ENCODE results near the gene CYBC1. TPM values are rescaled to one million over a fixed set of nuclear protein-coding genes. Genes with fewer than 3 reads are reported as not detected.

CYBC1 gene
- total RNA-seq, 1 experiment from 2014 or later = 71.7 TPM

DNA sequence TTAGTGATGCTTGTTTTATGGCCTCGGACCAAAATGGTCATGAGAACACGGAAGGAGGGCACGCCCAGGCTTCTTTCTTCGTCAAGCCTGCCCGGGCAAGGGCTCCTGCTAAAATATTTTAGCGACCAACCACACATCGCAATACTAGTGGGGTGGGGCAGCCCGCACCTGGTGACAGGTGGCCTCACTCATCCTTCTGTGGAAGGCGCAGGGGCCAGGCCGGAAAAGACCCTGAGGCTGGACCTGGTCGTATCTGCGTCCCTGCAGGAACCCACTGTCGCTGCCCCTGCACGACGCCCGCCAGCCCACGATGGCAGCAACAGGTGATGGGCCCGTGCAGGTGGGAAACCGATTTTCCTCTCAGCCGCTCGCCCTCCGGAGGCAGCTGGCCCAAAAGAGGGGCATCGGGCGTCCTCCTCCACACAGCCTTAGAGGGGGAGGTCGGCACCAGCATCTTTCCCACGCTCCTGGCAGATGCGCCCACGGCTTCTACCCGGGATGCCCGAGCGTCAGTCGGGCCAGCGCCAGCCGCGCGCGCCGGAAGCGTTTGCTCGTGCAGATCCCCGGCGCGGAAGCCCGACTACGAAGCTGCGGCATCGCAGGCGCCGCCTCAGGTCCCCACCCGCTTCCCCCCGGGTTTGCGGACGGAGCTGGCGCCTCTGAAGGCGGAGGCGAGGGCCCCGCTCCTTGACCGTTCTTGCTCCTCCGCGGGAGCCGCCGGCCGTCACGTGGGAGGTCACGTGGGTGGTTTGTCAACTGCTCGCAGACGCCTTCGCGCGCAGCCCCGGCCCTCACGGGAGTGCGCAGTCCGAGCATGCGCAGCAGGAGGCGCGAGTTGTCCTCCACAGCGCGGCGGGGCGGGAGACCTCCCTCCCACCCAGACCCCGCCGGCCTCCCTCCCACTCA is 46.2 kb upstream of the CYBC1 start (continued):
- TF ChIP-seq USF2 (CRISPR knock-in tag; IDR thresholded peaks at IDR 0.05) = peak; percentile 98
- peak; percentile 94; the same call in 1 of the 2 replicates for TF ChIP-seq TP53 (CRISPR knock-in tag; IDR thresholded peaks at IDR 0.05)
- TF ChIP-seq TEAD1 (CRISPR knock-in tag; IDR thresholded peaks at IDR 0.05) = peak; percentile 95; the same call in 1 of the 2 replicates
- peak; percentile 55; the same call in 1 of the 2 replicates for TF ChIP-seq ZNF263 (CRISPR knock-in tag; IDR thresholded peaks at IDR 0.05; ENCODE audit: low read depth)
- TF ChIP-seq, protein P1, sequence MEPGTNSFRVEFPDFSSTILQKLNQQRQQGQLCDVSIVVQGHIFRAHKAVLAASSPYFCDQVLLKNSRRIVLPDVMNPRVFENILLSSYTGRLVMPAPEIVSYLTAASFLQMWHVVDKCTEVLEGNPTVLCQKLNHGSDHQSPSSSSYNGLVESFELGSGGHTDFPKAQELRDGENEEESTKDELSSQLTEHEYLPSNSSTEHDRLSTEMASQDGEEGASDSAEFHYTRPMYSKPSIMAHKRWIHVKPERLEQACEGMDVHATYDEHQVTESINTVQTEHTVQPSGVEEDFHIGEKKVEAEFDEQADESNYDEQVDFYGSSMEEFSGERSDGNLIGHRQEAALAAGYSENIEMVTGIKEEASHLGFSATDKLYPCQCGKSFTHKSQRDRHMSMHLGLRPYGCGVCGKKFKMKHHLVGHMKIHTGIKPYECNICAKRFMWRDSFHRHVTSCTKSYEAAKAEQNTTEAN (CRISPR knock-in tag; IDR thresholded peaks at IDR 0.05) = peak; percentile 87; the same call in 1 of the 2 replicates
- no peak for TF ChIP-seq CDX4 (CRISPR knock-in tag; IDR thresholded peaks at IDR 0.05; ENCODE audit: borderline replicate concordance)
- TF ChIP-seq ESRRA (CRISPR knock-in tag; IDR thresholded peaks at IDR 0.05; ENCODE audit: borderline replicate concordance) = peak; percentile 80; the same call in 1 of the 2 replicates
- peak; percentile 66; the same call in 1 of the 2 replicates for TF ChIP-seq TEAD4 (CRISPR knock-in tag; IDR thresholded peaks at IDR 0.05)
- TF ChIP-seq, protein P2, sequence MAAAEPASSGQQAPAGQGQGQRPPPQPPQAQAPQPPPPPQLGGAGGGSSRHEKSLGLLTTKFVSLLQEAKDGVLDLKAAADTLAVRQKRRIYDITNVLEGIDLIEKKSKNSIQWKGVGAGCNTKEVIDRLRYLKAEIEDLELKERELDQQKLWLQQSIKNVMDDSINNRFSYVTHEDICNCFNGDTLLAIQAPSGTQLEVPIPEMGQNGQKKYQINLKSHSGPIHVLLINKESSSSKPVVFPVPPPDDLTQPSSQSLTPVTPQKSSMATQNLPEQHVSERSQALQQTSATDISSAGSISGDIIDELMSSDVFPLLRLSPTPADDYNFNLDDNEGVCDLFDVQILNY (CRISPR knock-in tag; IDR thresholded peaks at IDR 0.05) = peak; percentile 96; the same call in 1 of the 2 replicates
- peak; percentile 68; the same call in 1 of the 2 replicates for TF ChIP-seq IRF2 (CRISPR knock-in tag; IDR thresholded peaks at IDR 0.05; ENCODE audit: borderline replicate concordance, low read depth)
- TF ChIP-seq, protein P3, sequence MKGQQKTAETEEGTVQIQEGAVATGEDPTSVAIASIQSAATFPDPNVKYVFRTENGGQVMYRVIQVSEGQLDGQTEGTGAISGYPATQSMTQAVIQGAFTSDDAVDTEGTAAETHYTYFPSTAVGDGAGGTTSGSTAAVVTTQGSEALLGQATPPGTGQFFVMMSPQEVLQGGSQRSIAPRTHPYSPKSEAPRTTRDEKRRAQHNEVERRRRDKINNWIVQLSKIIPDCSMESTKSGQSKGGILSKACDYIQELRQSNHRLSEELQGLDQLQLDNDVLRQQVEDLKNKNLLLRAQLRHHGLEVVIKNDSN (CRISPR knock-in tag; IDR thresholded peaks at IDR 0.05) = peak; percentile 99
- peak; percentile 34; the same call in 1 of the 2 replicates for TF ChIP-seq NFYB (CRISPR knock-in tag; conservative IDR thresholded peaks at IDR 0.05; ENCODE audit: low read depth)
- TF ChIP-seq CREM (CRISPR knock-in tag; IDR thresholded peaks at IDR 0.05) = peak; percentile 61; the same call in 1 of the 2 replicates
- no peak for TF ChIP-seq ZNF416 (CRISPR knock-in tag; IDR thresholded peaks at IDR 0.05)
- TF ChIP-seq MYBL2 (CRISPR knock-in tag; IDR thresholded peaks at IDR 0.05) = peak; percentile 81; the same call in 1 of the 2 replicates
- TF ChIP-seq FOXP1 (CRISPR knock-in tag; IDR thresholded peaks at IDR 0.05; ENCODE audit: borderline replicate concordance) = peak; percentile 79
- peak; percentile 88 for TF ChIP-seq HMGXB4 (CRISPR knock-in tag; IDR thresholded peaks at IDR 0.05)
- TF ChIP-seq SMAD3 (CRISPR knock-in tag; IDR thresholded peaks at IDR 0.05; ENCODE audit: borderline replicate concordance) = no peak
- TF ChIP-seq ERG (CRISPR knock-in tag; IDR thresholded peaks at IDR 0.05) = no peak
- peak; percentile 91; the same call in 1 of the 2 replicates for TF ChIP-seq CBFB (CRISPR knock-in tag; IDR thresholded peaks at IDR 0.05; ENCODE audit: low read depth)
- TF ChIP-seq ATF6 (CRISPR knock-in tag; IDR thresholded peaks at IDR 0.05) = no peak
- peak; percentile 95 for TF ChIP-seq FOXP4 (CRISPR knock-in tag; IDR thresholded peaks at IDR 0.05)
- TF ChIP-seq SMAD4 (CRISPR knock-in tag; IDR thresholded peaks at IDR 0.05) = no peak
- TF ChIP-seq MAX (CRISPR knock-in tag; IDR thresholded peaks at IDR 0.05) = peak; percentile 98

Data from WTC11 (cell line).